HFFc6 (cell line): Measurements from ENCODE around the gene TMEM26. TPM values are rescaled to one million over a fixed set of nuclear protein-coding genes. Genes with fewer than 3 reads are reported as not detected.

Experiments used
- DNase-seq: peaks from one replicate; pipeline ENCODE4 v3.0.0-alpha.2; 2018
- H3K27ac Mint-ChIP-seq: 2 replicates; pipeline ENCODE4 v1.8.0; 2020; ENCODE audit warnings: mild to moderate bottlenecking, mixed read lengths
- H3K27me3 Mint-ChIP-seq: 2 replicates; pipeline ENCODE4 v1.8.0; 2021; ENCODE audit warnings: mild to moderate bottlenecking, moderate library complexity, mixed read lengths; ENCODE audit not compliant: insufficient read depth
- H3K36me3 Mint-ChIP-seq: 2 replicates; pipeline ENCODE4 v1.8.0; 2021; ENCODE audit warnings: low read depth, mixed read lengths
- H3K4me1 Mint-ChIP-seq: 2 replicates; pipeline ENCODE4 v1.8.0; 2020; ENCODE audit warnings: low read depth, mixed read lengths
- H3K4me3 Mint-ChIP-seq: 2 replicates; pipeline ENCODE4 v1.8.0; 2020; ENCODE audit warnings: mild to moderate bottlenecking, moderate library complexity, mixed read lengths
- H3K9me3 Mint-ChIP-seq: 2 replicates; pipeline ENCODE4 v1.8.0; 2020; ENCODE audit warnings: mild to moderate bottlenecking, mixed read lengths
- total RNA-seq, 6 experiments: library from RNA; stranded (reverse); fragmentation: NEBNext Ultra II Directional; extraction: Animal tissue kit (Norgen Biotek cat#: 25700); gene quantifications; 2 replicates in 1 of 6; 3 replicates in 5 of 6; pipeline ENCODE4 v1.2.3, GENCODE V29; 2021
- TF ChIP-seq, protein P1 (sequence below): fragments of 200-600 bp; sonication (generic); IDR thresholded peaks from 2 replicates; pipeline ENCODE4 v1.5.0; 2021; ENCODE audit warnings: antibody characterized with exemption, mild to moderate bottlenecking

The TMEM26 gene
- total RNA-seq, 6 experiments from 2014 or later = not detected

DNA sequence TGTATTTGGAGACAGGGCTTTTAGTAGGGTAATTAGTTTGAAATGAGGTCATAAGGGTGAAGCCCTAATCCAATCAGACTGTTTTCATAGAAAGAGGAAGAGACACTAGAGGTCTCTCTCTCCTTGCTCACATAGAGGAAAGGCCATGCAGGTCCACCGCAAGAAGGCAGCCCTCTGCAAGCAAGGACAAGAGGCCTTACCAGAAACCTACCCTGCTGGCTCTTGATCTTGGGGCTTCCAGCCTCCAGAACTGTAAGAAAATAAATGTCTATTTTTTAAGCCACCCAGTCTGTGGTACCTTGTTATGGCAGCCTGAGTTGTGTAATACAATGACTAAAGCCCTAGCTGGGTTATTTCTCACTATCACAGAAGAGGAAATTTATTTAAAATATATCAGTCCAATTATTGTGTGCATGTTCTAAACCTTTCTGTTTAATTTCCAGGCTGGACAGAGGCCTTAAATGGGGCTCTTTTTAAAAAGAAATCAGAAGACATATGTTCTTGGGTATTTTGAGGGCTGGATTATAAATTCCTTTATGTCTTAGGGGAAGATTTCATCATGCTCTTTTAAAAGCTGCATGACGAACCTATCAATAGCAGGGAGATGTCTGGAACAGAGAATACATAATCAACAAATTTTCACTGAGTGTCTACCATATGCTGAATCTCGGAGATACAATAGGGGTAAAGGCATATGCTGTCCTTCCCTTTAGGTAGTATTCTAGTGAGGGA is 12.9 kb upstream of the TMEM26 start:
- Mint-ChIP-seq H3K4me1 (peaks cover 36% of the 10 kb centered on the region), H3K9me3 (no peaks in the 10 kb centered on the region), H3K36me3 (no peaks in the 10 kb centered on the region), H3K4me3 (no peak overlapping the region), H3K27ac (no peak overlapping the region), H3K27me3 (no peaks in the 10 kb centered on the region; the same call in 1 of the 2 replicates)
- TF ChIP-seq, protein P1, sequence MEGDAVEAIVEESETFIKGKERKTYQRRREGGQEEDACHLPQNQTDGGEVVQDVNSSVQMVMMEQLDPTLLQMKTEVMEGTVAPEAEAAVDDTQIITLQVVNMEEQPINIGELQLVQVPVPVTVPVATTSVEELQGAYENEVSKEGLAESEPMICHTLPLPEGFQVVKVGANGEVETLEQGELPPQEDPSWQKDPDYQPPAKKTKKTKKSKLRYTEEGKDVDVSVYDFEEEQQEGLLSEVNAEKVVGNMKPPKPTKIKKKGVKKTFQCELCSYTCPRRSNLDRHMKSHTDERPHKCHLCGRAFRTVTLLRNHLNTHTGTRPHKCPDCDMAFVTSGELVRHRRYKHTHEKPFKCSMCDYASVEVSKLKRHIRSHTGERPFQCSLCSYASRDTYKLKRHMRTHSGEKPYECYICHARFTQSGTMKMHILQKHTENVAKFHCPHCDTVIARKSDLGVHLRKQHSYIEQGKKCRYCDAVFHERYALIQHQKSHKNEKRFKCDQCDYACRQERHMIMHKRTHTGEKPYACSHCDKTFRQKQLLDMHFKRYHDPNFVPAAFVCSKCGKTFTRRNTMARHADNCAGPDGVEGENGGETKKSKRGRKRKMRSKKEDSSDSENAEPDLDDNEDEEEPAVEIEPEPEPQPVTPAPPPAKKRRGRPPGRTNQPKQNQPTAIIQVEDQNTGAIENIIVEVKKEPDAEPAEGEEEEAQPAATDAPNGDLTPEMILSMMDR = no peak; the same call in 1 of the 2 replicates
- no peak for DNase-seq

- no peaks in the 10 kb centered on the region for H3K9me3 Mint-ChIP-seq
- H3K4me3 Mint-ChIP-seq = no peak overlapping the region
- peaks cover 36% of the 10 kb centered on the region for H3K4me1 Mint-ChIP-seq
- peaks cover 2% of the 10 kb centered on the region for H3K27me3 Mint-ChIP-seq
- DNase-seq = no peak
- H3K36me3 Mint-ChIP-seq = no peaks in the 10 kb centered on the region
- peak overlapping the region; percentile 42; the same call in 1 of the 2 replicates for H3K27ac Mint-ChIP-seq
- TF ChIP-seq, protein P1 = no peak; the same call in none of the 2 replicates
Observed at GRCh38 chr10:61465171-61465496, 12.0 kb upstream of the TMEM26 start.

- peaks cover 2% of the 10 kb centered on the region for H3K27me3 Mint-ChIP-seq
- DNase-seq = peak; percentile 62
- H3K4me1 Mint-ChIP-seq = peaks cover 36% of the 10 kb centered on the region
- H3K9me3 Mint-ChIP-seq = no peaks in the 10 kb centered on the region
- TF ChIP-seq, protein P1 = no peak
- H3K4me3 Mint-ChIP-seq = no peak overlapping the region; the same call in 1 of the 2 replicates
- peak overlapping the region; percentile 42 for H3K27ac Mint-ChIP-seq
- H3K36me3 Mint-ChIP-seq = no peaks in the 10 kb centered on the region
Observed at GRCh38 chr10:61464461-61465170, 11.4 kb upstream of the TMEM26 start.

GRCh38 chr10:61463035-61463909 is 10.1 kb upstream of the TMEM26 start:
- Mint-ChIP-seq H3K4me3 (peak overlapping the region; percentile 22; the same call in 1 of the 2 replicates), H3K27ac (0 out of 2 replicates have a peak overlapping the region, but pooled peaks have one; percentile 6), H3K9me3 (no peaks in the 10 kb centered on the region), H3K4me1 (peaks cover 36% of the 10 kb centered on the region), H3K27me3 (peaks cover 2% of the 10 kb centered on the region), H3K36me3 (no peaks in the 10 kb centered on the region)
- DNase-seq = peak; percentile 33
- TF ChIP-seq, protein P1 = no peak

DNA sequence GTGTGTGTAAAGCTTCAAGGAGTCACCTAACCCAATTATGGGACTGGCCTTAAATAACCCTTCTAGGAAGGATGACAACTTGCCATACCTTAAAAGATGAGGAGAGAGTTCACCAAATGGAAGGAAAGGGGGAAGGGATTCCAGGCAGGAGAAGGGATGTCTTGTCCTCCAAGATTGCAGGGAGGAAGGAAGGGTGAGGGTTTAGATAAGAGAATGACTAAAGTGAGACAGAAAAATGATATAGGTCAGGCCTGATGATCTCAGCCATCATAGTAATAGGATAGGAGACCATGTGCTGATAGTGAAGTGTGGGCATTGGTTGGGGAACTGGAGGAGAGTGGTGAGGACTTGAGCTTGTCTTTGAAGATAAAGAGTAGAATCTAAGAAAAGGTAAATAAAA is 7.7 kb upstream of the TMEM26 start:
- no peak overlapping the region for H3K27ac Mint-ChIP-seq

More for the DNA sequence above, 7.7 kb upstream of the TMEM26 start:
- Mint-ChIP-seq H3K27me3 (peaks cover 4% of the 10 kb centered on the region), H3K36me3 (no peaks in the 10 kb centered on the region), H3K4me3 (no peak overlapping the region), H3K4me1 (peaks cover 30% of the 10 kb centered on the region), H3K9me3 (no peaks in the 10 kb centered on the region)
- TF ChIP-seq, protein P1 = no peak
- no peak for DNase-seq
